ENCODE measurements around the gene WDR59.
"Not testable (repeated sequence)": the region's sequence is repeated elsewhere in the genome, so short reads cannot be mapped to it uniquely, and the experiment has no call there.

The WDR59 gene

GRCh38 chr16:74850027-74850426 lies 134.9 kb downstream of the WDR59 start:
- DNase-seq (ENCODE audit: low read depth), result no peak

GRCh38 chr16:74847202-74847601 lies 137.7 kb downstream of the WDR59 start:
- DNase-seq (ENCODE audit: low read depth), result no peak

- no peak for DNase-seq (ENCODE audit: low read depth)
Observed at GRCh38 chr16:74846714-74847113, 138.2 kb downstream of the WDR59 start.

GRCh38 chr16:74844041-74844980 lies 140.6 kb downstream of the WDR59 start:
- DNase-seq (ENCODE audit: low read depth), result no peak

- DNase-seq (ENCODE audit: low read depth), result not testable (repeated sequence)
Observed at GRCh38 chr16:74843381-74844035, 141.4 kb downstream of the WDR59 start.

GRCh38 chr16:74842413-74842812 lies 142.5 kb downstream of the WDR59 start:
- no peak for DNase-seq (ENCODE audit: low read depth)

GRCh38 chr16:74841904-74842303 lies 143.0 kb downstream of the WDR59 start:
- no peak for DNase-seq (ENCODE audit: low read depth)

- no peak for DNase-seq (ENCODE audit: low read depth)
Observed at GRCh38 chr16:74841469-74841868, 143.5 kb downstream of the WDR59 start.

- DNase-seq (ENCODE audit: low read depth), result no peak
Observed at GRCh38 chr16:74837056-74837455, 147.9 kb downstream of the WDR59 start.

GRCh38 chr16:74836111-74836671 lies 148.7 kb downstream of the WDR59 start:
- DNase-seq (ENCODE audit: low read depth), result no peak

GRCh38 chr16:74832228-74832627 lies 152.7 kb downstream of the WDR59 start:
- DNase-seq (ENCODE audit: low read depth), result no peak

GRCh38 chr16:74831467-74831866 lies 153.5 kb downstream of the WDR59 start:
- DNase-seq (ENCODE audit: low read depth), result no peak

- no peak for DNase-seq (ENCODE audit: low read depth)
Observed at GRCh38 chr16:74830648-74831047, 154.3 kb downstream of the WDR59 start.

- DNase-seq (ENCODE audit: low read depth), result no peak
Observed at GRCh38 chr16:74829637-74830036, 155.3 kb downstream of the WDR59 start.

GRCh38 chr16:74825941-74826340 lies 159.0 kb downstream of the WDR59 start:
- no peak for DNase-seq (ENCODE audit: low read depth)

- DNase-seq (ENCODE audit: low read depth), result no peak
Observed at GRCh38 chr16:74825016-74825415, 159.9 kb downstream of the WDR59 start.
